Right lobe of liver (tissue), 6 donors: ENCODE results near the gene LMTK3. TPM values are rescaled to one million over a fixed set of nuclear protein-coding genes. Genes with fewer than 3 reads are reported as not detected.
A peak's percentile ranks its signal among the peaks of the same experiment; 100 is the strongest.

Experiments used
- ATAC-seq, 4 donors: fragments of 200-7000 bp; cut with Tn5 transposase; one replicate each; pipeline ENCODE4 v1.9.1; 2020; ENCODE audit warnings: mild to moderate bottlenecking in 4 of 4, moderate library complexity in 4 of 4
- DNase-seq, 3 donors: peaks; one replicate each; pipeline ENCODE4 v3.0.0-alpha.2; 2020
- H3K27ac ChIP-seq, 3 donors: fragments of 200-600 bp; one replicate each; pipeline ENCODE4 v1.8.0; 2022
- H3K27me3 ChIP-seq, 2 donors: fragments of 200-600 bp; one replicate each; pipeline ENCODE4 v1.8.0; 2022
- H3K36me3 ChIP-seq, 4 donors: fragments of 200-600 bp; sonication (generic) in 1 of 4; one replicate each; pipeline versions ENCODE4 v1.5.1 to v1.8.0; 2017 to 2022; ENCODE audit warnings: control low read depth in 1 of 4
- H3K4me1 ChIP-seq, 4 donors: fragments of 200-600 bp; sonication (generic) in 1 of 4; one replicate each; pipeline versions ENCODE4 v1.5.1 to v1.8.0; 2017 to 2022; ENCODE audit warnings: control low read depth in 1 of 4
- H3K4me3 ChIP-seq, 3 donors: fragments of 200-600 bp; one replicate each; pipeline ENCODE4 v1.8.0; 2022
- H3K9me3 ChIP-seq, 4 donors: fragments of 200-600 bp; sonication (generic) in 1 of 4; one replicate each; pipeline versions ENCODE4 v1.5.1 to v1.8.0; 2017 to 2022; ENCODE audit warnings: control low read depth in 1 of 4
- POLR2A ChIP-seq: fragments of 450-650 bp; IDR thresholded peaks from one replicate; pipeline ENCODE4 v1.6.1; 2017; ENCODE audit warnings: antibody characterized with exemption, mild to moderate bottlenecking
- whole genome bisulfite sequencing: methylation state at CpG from one replicate; pipeline ENCODE4 v1.1.6; 2018; ENCODE audit warnings: low coverage, low lambda C conversion rate; ENCODE audit not compliant: insufficient coverage; ENCODE audit errors: missing lambda C conversion rate; 5-methylcytosine and 5-hydroxymethylcytosine counted together
- intact Hi-C, 2 donors: fragments of 100-400 bp; cut with DNase I; formaldehyde crosslinking; loops; one replicate each; pipeline versions ENCODE4 v1.11.2 to v1.14.1; 2022
- total RNA-seq, 6 experiments: library from RNA; depleted of rRNA in 2 of 6; stranded (reverse); fragments of >200 nt in 2 of 6; fragmentation: NEBNext Ultra II Directional in 3 of 6; extraction: Animal tissue kit (Norgen Biotek cat#: 25700) in 3 of 6; gene quantifications; one replicate each; pipeline versions ENCODE4 v1.1.0 to v1.2.4, GENCODE V29; 2016 to 2023
- TF ChIP-seq, protein P1 (sequence below), 4 donors: fragments of 200-600 bp in 3 of 4; fragments of 450-650 bp in 1 of 4; IDR thresholded peaks; one replicate each; pipeline versions ENCODE4 v1.5.1 to v1.8.0; 2016 to 2022; ENCODE audit warnings: antibody characterized with exemption in 4 of 4, mild to moderate bottlenecking in 2 of 4
- donor health status: DM: no; HTN: yes; CAD: no.
- donor health status: DM: no; HTN: no; CAD: no.
- donor health status: DM: no; HTN: no; CAD: no.
- donor health status: DM: no; HTN: yes; CAD: no.
- donor health status: DM: no; HTN: yes; CAD: no.

LMTK3 gene
- total RNA-seq, 6 experiments from 2014 or later, result 0.09 to 0.31 (median 0.12) TPM; not detected in 1

DNA sequence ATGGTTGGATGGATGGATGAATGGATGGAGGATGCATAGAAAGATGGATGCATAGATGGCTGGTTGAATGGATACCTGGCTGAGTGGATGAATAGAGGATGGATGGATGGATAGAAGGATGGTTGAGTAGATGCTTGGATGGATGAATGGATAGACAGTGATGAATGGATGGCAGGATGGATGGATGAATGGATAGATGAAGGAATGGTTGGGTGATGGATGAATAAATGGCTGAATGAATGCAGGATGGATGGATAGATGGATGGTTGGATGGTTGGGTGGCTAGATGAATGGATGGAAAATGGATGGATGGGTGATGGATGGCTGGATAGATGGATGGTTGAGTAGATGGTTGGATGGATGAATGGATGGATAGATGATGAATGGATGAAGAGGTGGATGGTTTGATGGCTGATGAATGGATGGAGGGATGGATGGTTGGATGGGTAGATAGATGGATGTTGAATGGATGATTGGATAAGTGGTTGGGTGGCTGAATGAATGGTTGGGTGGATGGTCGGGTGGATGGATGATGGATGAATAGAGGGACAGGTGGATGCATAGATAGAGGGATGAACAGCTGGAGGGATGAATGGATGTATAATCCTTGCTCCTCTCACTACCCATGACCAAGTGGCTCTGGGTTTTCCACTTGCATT, 36.7 kb upstream of the LMTK3 start:
- Histone ChIP-seq H3K9me3 (no peaks in the 10 kb centered on the region), H3K4me1 (no peaks in the 10 kb centered on the region), H3K27me3 (no peaks in the 10 kb centered on the region), H3K36me3 (no peaks in the 10 kb centered on the region), H3K27ac (no peak overlapping the region), H3K4me3 (no peak overlapping the region)
- TF ChIP-seq, protein P1, sequence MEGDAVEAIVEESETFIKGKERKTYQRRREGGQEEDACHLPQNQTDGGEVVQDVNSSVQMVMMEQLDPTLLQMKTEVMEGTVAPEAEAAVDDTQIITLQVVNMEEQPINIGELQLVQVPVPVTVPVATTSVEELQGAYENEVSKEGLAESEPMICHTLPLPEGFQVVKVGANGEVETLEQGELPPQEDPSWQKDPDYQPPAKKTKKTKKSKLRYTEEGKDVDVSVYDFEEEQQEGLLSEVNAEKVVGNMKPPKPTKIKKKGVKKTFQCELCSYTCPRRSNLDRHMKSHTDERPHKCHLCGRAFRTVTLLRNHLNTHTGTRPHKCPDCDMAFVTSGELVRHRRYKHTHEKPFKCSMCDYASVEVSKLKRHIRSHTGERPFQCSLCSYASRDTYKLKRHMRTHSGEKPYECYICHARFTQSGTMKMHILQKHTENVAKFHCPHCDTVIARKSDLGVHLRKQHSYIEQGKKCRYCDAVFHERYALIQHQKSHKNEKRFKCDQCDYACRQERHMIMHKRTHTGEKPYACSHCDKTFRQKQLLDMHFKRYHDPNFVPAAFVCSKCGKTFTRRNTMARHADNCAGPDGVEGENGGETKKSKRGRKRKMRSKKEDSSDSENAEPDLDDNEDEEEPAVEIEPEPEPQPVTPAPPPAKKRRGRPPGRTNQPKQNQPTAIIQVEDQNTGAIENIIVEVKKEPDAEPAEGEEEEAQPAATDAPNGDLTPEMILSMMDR (IDR thresholded peaks at IDR 0.05), result no peak
- no peak for TF ChIP-seq POLR2A
- ATAC-seq (no peak), DNase-seq (no peak)
- intact Hi-C loops, result no loop called here
- 86% methylated on average over 1 of the region's 1 CpG for WGBS

DNA sequence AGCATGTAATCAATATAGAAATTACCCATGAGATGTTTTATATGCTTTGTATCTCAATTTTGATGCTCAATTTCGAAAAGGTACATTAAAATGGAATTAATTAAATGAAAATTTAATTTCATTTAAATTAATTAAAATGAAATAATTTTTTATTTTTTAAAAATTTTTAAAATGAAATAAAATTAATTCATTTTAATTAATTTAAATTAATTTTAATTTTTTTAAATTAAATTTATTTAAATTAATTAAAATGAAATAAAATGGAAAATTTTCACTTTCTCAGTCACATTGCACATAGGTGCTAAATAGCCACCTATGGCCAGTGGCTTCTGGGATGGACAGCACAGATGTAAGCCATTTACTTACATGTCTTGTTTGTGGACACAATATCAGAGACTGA, 36.1 kb upstream of the LMTK3 start:
- no peak for ATAC-seq

DNA sequence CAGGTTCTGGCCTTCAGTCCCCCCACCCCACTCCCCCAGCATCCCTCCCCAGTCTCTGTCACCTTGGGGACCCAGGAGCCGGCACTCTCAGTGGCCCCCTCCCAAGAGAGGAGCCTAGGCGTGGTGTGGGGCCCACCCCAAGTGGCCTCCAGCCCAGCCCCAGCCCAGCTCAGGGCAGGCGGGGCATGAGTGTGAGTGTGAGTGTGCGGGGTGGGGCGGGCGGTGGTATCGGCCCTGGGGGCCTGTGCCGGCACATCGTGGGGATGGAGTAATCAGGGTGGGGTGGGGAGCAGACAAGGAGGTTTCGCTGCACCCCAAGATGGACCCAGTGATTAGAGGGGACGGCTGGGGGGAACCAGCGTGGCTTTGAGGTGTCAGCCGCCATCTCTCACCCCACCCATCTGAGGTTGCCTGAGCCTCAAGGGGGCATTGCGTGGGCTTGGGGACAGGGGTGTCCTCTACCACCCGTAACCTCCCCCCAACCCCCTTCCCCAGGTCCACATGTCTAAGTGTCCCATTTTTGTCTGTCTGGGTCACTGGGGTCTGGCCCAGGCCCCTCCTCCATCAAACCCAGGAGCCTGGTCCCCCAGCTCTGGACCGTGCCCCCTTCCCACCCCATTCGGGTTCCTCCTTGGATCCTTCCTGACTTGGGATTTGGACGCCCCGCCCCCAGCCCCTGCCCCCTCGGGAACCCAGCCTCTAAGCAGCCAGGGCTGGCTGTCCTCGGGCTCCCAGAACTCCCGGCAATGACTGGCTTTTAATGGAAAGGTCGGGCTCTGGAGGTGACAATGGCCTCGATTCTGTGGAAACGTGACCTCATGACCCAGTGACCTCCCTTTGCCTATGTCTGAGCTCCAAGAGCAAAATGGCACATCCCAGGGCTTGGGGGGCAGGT, 33.5 kb upstream of the LMTK3 start:
- WGBS, result 53% methylated on average over 9 of the region's 25 CpGs
- no peak for TF ChIP-seq POLR2A
- TF ChIP-seq, protein P1 (IDR thresholded peaks at IDR 0.05), result no peak
- intact Hi-C loops, result no loop called here
- Histone ChIP-seq H3K4me1 (no peaks in the 10 kb centered on the region), H3K9me3 (no peaks in the 10 kb centered on the region), H3K36me3 (no peaks in the 10 kb centered on the region), H3K27ac (no peak overlapping the region), H3K4me3 (no peak overlapping the region), H3K27me3 (no peaks in the 10 kb centered on the region)
- DNase-seq (no peak), ATAC-seq (peak in 1 of 4 donors; percentile 39)

More for the DNA sequence above, 36.1 kb upstream of the LMTK3 start:
- Histone ChIP-seq H3K36me3 (no peaks in the 10 kb centered on the region), H3K27ac (no peak overlapping the region), H3K27me3 (no peaks in the 10 kb centered on the region), H3K9me3 (no peaks in the 10 kb centered on the region), H3K4me1 (no peaks in the 10 kb centered on the region), H3K4me3 (no peak overlapping the region)
- intact Hi-C loops, result no loop called here
- no peak for DNase-seq
- TF ChIP-seq, protein P1 (IDR thresholded peaks at IDR 0.05), result no peak
- TF ChIP-seq POLR2A, result no peak
- WGBS, result 37% methylated on average over 1 of the region's 1 CpG

DNA sequence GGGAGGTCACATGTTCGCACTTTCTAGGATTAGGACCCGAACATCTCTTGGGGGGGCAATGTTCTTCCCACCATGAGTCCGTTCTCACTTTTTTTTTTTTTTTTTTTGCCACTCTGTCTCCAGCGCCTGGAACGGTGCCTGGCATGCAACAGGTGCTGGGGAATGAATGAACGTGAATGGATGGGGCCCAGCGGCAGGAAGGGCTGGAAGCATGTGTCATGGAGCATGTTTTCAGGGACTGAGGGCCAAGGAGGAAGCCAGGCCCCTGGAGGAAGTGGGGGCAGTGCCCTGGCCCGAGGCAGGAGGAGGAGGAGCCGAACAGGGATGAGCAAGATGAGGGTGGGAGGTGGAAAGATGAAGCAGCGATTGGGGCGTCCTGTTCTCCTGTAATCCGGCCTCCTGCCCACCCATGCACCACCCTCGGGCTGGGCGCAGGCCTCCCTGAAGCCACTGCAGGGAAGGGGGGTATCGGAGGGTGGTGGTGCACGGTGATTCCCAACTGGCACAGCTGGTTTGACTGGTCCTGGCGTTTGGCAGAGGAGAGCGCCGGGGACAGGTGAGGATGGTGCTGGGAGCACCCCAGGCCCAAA, 31.6 kb upstream of the LMTK3 start:
- Histone ChIP-seq H3K4me1 (no peaks in the 10 kb centered on the region), H3K36me3 (no peaks in the 10 kb centered on the region), H3K4me3 (no peak overlapping the region), H3K9me3 (no peaks in the 10 kb centered on the region), H3K27ac (no peak overlapping the region), H3K27me3 (no peaks in the 10 kb centered on the region)
- TF ChIP-seq, protein P1 (IDR thresholded peaks at IDR 0.05), result no peak
- TF ChIP-seq POLR2A, result no peak
- intact Hi-C loops, result no loop called here
- DNase-seq, result no peak
- ATAC-seq, result peak in 3 of 4 donors; percentile 18 to 49 (median 23)
- 37% methylated on average over 15 of the region's 19 CpGs for WGBS
